Esophagus squamous epithelium (tissue), 5 donors: ENCODE data around the gene RAB40C. TPM values are rescaled to one million over a fixed set of nuclear protein-coding genes. Genes with fewer than 3 reads are reported as not detected.

Source experiments
- DNase-seq: peaks from one replicate; lab custom pipeline; 2025; lab: John Stamatoyannopoulos, UW
- H3K27ac ChIP-seq, 4 donors: fragments of 200-600 bp; sonication (generic); one replicate each; pipeline ENCODE4 v1.5.1; 2016 to 2019; ENCODE audit warnings: mild to moderate bottlenecking in 1 of 4
- H3K27me3 ChIP-seq, 4 donors: fragments of 200-600 bp; sonication (generic); 1 replicate in 3 of 4; 2 replicates in 1 of 4; pipeline versions ENCODE4 v1.5.1 to v1.6.0; 2017 to 2021; ENCODE audit warnings: antibody characterized with exemption in 1 of 4
- H3K36me3 ChIP-seq, 3 donors: fragments of 200-600 bp; sonication (generic); one replicate each; pipeline ENCODE4 v1.5.1; 2016 to 2019
- H3K4me1 ChIP-seq, 3 donors: fragments of 200-600 bp; sonication (generic); one replicate each; pipeline ENCODE4 v1.5.1; 2017 to 2019
- H3K4me3 ChIP-seq, 4 donors: fragments of 200-600 bp; sonication (generic); 1 replicate in 3 of 4; 2 replicates in 1 of 4; pipeline ENCODE4 v1.5.1; 2016 to 2019; ENCODE audit warnings: mild to moderate bottlenecking in 2 of 4, moderate library complexity in 1 of 4
- H3K9me3 ChIP-seq, 3 donors: fragments of 200-600 bp; sonication (generic); one replicate each; pipeline ENCODE4 v1.5.1; 2016 to 2019
- POLR2A ChIP-seq, 4 donors: fragments of 450-650 bp; IDR thresholded peaks; one replicate each; pipeline ENCODE4 v1.6.1; 2017; ENCODE audit warnings: antibody characterized with exemption in 4 of 4, mild to moderate bottlenecking in 4 of 4, moderate library complexity in 3 of 4
- WGBS, 2 donors: methylation state at CpG; one replicate each; pipeline ENCODE4 v1.1.5; 2018; 5-methylcytosine and 5-hydroxymethylcytosine counted together
- intact Hi-C: fragments of 100-400 bp; cut with DNase I; formaldehyde crosslinking; loops from one replicate; pipeline ENCODE4 v1.15.0; 2022
- total RNA-seq, 4 donors: library from RNA; depleted of rRNA; stranded (reverse); fragments of >200 nt; gene quantifications; one replicate each; pipeline ENCODE4 v1.1.0, GENCODE V29; 2016
- TF ChIP-seq, protein P1 (sequence below), 6 experiments: fragments of 450-650 bp in 4 of 6; fragments of 200-600 bp in 2 of 6; sonication (generic) in 2 of 6; IDR thresholded peaks; one replicate each; pipeline ENCODE4 v1.5.1; 2016 to 2019; ENCODE audit warnings: antibody characterized with exemption in 6 of 6, mild to moderate bottlenecking in 4 of 6, moderate library complexity in 4 of 6
- donor health status: DM: yes; HTN: yes; CAD: no.

RAB40C gene
- total RNA-seq, 4 donors from 2014 or later, result 14.2 to 31.4 (median 20.3) TPM

DNA sequence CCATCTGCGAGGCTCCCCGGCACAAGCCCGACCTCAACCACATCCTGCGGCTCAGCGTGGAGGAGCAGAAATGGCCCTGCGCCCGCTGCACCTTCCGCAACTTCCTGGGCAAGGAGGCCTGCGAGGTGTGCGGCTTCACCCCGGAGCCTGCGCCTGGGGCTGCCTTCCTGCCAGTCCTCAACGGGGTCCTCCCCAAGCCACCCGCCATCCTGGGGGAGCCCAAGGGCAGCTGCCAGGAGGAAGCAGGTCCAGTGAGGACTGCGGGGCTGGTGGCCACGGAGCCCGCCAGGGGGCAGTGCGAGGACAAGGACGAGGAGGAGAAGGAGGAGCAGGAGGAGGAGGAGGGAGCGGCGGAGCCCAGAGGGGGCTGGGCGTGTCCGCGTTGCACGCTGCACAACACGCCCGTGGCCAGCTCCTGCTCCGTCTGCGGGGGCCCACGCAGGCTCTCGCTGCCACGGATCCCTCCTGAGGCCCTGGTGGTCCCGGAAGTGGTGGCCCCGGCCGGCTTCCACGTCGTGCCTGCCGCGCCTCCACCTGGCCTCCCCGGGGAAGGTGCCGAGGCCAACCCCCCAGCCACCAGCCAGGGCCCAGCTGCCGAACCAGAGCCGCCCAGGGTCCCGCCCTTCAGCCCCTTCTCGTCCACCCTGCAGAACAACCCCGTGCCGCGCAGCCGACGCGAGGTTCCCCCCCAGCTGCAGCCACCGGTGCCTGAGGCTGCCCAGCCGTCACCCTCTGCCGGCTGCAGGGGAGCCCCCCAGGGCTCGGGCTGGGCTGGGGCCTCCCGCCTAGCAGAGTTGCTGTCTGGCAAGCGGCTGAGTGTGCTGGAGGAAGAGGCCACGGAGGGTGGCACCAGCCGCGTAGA, 42.7 kb upstream of the RAB40C start:
- H3K27ac ChIP-seq, result no peak overlapping the region
- H3K4me1 ChIP-seq, result peaks cover 0 to 19% (median 0%) of the 10 kb centered on the region in 3 donors
- peaks cover 8 to 94% (median 16%) of the 10 kb centered on the region in 3 donors for H3K36me3 ChIP-seq
- DNase-seq, result no peak
- TF ChIP-seq POLR2A (IDR thresholded peaks at IDR 0.05), result no peak
- TF ChIP-seq, protein P1, sequence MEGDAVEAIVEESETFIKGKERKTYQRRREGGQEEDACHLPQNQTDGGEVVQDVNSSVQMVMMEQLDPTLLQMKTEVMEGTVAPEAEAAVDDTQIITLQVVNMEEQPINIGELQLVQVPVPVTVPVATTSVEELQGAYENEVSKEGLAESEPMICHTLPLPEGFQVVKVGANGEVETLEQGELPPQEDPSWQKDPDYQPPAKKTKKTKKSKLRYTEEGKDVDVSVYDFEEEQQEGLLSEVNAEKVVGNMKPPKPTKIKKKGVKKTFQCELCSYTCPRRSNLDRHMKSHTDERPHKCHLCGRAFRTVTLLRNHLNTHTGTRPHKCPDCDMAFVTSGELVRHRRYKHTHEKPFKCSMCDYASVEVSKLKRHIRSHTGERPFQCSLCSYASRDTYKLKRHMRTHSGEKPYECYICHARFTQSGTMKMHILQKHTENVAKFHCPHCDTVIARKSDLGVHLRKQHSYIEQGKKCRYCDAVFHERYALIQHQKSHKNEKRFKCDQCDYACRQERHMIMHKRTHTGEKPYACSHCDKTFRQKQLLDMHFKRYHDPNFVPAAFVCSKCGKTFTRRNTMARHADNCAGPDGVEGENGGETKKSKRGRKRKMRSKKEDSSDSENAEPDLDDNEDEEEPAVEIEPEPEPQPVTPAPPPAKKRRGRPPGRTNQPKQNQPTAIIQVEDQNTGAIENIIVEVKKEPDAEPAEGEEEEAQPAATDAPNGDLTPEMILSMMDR (IDR thresholded peaks at IDR 0.05), result peak in 5 of 6 experiments; percentile 43 to 66 (median 57)
- H3K9me3 ChIP-seq, result no peaks in the 10 kb centered on the region
- no peaks in the 10 kb centered on the region for H3K27me3 ChIP-seq
- 40 to 80% methylated on average over 2 to 11 of the region's 60 CpGs for WGBS, 2 donors
- intact Hi-C loops, result no loop called here
- peak overlapping the region in 2 of 4 donors; percentile 26 to 29 for H3K4me3 ChIP-seq

DNA sequence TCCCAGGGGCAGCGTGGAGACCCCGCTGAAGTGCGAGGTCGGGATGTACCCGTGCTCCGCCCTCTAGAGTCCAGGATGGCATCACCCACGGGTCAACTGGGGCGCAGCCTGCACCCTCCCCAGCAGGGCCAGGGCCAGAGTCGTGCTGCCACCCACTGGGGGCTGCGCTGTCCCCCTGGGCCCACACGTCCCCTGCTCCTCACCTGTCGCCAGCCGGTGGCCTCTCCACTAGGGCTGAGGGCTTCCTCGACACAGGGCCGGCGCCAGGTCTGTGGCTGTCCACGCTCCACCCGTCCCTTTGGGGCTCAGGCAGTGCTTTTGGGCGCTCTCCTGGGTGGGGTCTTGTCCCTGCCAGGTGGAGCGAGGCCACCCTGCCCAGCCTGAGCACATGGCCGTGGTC, 41.3 kb upstream of the RAB40C start:
- 100% methylated on average over 2 of the region's 21 CpGs; no CpG with 5 or more reads in 1 of the 2 donors for WGBS, 2 donors
- no peaks in the 10 kb centered on the region for H3K9me3 ChIP-seq

DNA sequence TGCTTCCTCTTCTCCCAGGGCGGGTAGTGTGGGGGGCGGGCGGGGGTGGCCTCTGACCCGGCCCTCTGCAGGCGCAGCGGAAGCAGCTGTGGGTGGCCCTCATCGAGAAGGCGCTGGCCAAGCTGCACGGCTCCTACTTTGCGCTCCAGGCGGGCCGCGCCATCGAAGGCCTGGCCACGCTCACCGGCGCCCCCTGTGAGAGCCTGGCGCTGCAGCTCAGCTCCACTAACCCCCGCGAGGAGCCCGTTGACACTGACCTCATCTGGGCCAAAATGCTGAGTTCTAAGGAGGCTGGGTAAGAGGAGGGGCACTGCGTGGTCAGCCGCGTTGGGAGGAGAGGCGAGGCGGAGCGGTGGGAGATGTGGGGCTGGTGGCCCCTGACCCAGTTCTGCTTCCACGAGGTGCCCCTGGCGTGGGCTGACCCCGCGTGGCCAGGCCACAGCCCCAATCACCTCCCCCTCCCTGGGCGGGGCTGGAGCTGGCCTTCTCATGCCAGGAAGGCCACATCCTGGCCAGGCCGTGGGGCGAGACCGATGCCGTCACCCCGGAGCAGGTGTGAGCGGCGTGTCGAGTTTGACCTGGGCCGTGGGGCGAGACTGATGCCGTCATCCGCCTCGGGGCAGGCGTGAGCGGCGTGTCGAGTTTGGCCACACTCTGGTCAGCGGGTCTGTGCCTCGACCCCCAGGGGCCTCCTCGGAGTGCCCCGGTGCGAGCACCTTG, 40.2 kb upstream of the RAB40C start:
- DNase-seq, result no peak
- Histone ChIP-seq H3K27ac (no peak overlapping the region), H3K4me1 (peaks cover 0 to 27% (median 2%) of the 10 kb centered on the region in 3 donors), H3K4me3 (no peak overlapping the region), H3K36me3 (peaks cover 15 to 92% (median 22%) of the 10 kb centered on the region in 3 donors), H3K9me3 (no peaks in the 10 kb centered on the region), H3K27me3 (no peaks in the 10 kb centered on the region)
- 91 to 92% methylated on average over 8 to 13 of the region's 54 CpGs for WGBS, 2 donors
- TF ChIP-seq, protein P1 (IDR thresholded peaks at IDR 0.05), result no peak
- TF ChIP-seq POLR2A (IDR thresholded peaks at IDR 0.05), result no peak
- intact Hi-C loops, result no loop called here

More for the DNA sequence above, 41.3 kb upstream of the RAB40C start:
- Histone ChIP-seq H3K36me3 (peaks cover 15 to 94% (median 22%) of the 10 kb centered on the region in 3 donors), H3K4me3 (no peak overlapping the region), H3K4me1 (peaks cover 0 to 19% (median 0%) of the 10 kb centered on the region in 3 donors), H3K27ac (no peak overlapping the region), H3K27me3 (no peaks in the 10 kb centered on the region)
- TF ChIP-seq, protein P1 (IDR thresholded peaks at IDR 0.05), result no peak
- TF ChIP-seq POLR2A (IDR thresholded peaks at IDR 0.05), result no peak
- DNase-seq, result no peak
- intact Hi-C loops, result no loop called here

DNA sequence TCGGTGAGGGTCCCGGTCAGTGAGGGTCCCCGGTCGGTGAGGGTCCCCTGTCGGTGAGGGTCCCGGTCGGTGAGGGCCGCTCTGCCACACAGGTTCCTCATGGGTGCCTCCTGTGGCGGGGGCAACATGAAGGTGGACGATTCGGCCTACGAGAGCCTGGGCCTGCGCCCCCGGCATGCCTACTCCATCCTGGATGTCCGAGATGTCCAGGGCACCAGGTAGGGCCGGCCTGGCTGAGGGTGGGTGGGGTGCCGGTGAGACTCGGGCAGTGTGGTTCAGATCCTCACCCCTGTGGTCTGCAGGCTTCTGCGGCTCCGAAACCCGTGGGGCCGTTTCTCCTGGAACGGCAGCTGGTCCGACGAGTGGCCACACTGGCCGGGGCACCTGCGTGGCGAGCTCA, 38.7 kb upstream of the RAB40C start:
- no peak overlapping the region for H3K27ac ChIP-seq
- H3K27me3 ChIP-seq, result no peaks in the 10 kb centered on the region
- TF ChIP-seq, protein P1 (IDR thresholded peaks at IDR 0.05), result no peak
- no peak for TF ChIP-seq POLR2A (IDR thresholded peaks at IDR 0.05)
- H3K36me3 ChIP-seq, result peaks cover 15 to 79% (median 22%) of the 10 kb centered on the region in 3 donors
- H3K9me3 ChIP-seq, result no peaks in the 10 kb centered on the region
- no peak for DNase-seq
- WGBS, 2 donors, result 100% methylated on average over 1 of the region's 28 CpGs; no CpG with 5 or more reads in 1 of the 2 donors
- intact Hi-C loops, result no loop called here
- H3K4me1 ChIP-seq, result peaks cover 3 to 37% (median 4%) of the 10 kb centered on the region in 3 donors
- H3K4me3 ChIP-seq, result no peak overlapping the region
